Measurements from ENCODE around the gene ARMC2. TPM values are rescaled to one million over a fixed set of nuclear protein-coding genes. Genes with fewer than 3 reads are reported as not detected.

ARMC2 gene
- total RNA-seq, 3 donors from 2014 or later (not counting 1 experiment from before 2014, with no cell fraction given), result 9.4 to 13.8 (median 9.7) TPM

DNA sequence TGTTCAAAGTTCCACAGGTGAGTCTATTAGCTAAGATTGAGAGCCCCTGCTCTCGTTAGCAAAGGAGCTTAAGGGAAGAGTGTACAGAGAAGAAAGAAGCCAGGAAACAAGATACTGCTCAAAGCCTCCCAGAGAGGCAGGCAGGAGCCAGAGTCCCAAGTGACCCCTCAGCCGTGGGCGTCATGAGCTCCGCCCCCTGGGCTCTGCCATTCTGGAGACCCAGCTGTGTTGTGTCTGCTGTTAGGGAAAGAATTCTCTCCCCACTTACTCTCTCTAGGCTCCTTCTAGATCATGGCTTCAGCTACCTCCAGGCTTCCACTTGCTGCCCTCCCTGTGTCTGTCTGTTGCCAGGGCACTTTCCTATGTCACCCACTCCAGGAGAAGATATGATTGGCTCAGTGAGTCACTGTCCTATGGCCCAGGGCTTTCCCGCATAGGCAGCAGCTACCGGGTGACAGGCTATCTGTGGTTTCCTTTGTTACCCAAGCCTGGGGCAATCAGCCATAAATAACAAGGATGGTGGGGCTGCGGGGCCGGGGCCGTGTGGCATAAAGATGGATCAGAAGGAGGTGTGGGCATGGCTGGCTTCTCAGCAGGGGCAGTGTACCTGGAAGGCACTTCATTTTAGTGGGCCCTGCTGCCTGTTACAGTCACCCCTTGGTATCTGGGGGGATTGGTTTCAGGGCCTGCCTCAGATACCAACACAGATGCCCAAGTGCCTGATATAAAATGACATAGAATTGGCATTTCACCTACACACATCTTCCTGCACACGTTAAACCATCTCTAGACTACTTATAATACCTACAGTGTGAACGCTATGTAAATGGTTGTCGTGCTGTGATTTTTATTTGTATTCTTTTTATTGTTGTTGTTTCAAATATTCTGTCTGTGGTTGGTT is 118.9 kb downstream of the ARMC2 start:
- H3K4me3 ChIP-seq (ENCODE audit: low read length), result no peak overlapping the region
- 31% methylated on average over 10 of the region's 12 CpGs for WGBS (ENCODE audit: insufficient coverage)
- no peaks in the 10 kb centered on the region for H3K9me3 ChIP-seq (ENCODE audit: control insufficient read depth, insufficient read depth, low read length)
- no peaks in the 10 kb centered on the region for H3K36me3 Mint-ChIP-seq
- no peaks in the 10 kb centered on the region for H3K9me3 Mint-ChIP-seq
- intact Hi-C loops (cut with micrococcal nuclease), result loop anchor here (2.0 to 5.0 kb wide), 4 partner anchors 24 to 105 kb away; no protein-coding TSS in a partner anchor
- peak overlapping the region; percentile 59 to 88 for H3K27ac Mint-ChIP-seq
- no peaks in the 10 kb centered on the region for H3K36me3 ChIP-seq (ENCODE audit: control insufficient read depth, insufficient read depth, low read length)
- TF ChIP-seq CTCF (IDR thresholded peaks at IDR 0.05), result no peak
- H3K4me3 Mint-ChIP-seq, result peak overlapping the region; percentile 62
- peaks cover 40 to 46% of the 10 kb centered on the region in 2 donors for H3K4me1 Mint-ChIP-seq
- ATAC-seq (peak; percentile 89 to 95 (median 92)), DNase-seq (peak; percentile 52 to 53)
- H3K27me3 Mint-ChIP-seq (ENCODE audit: low read depth in 2 of 2), result no peaks in the 10 kb centered on the region
- H3K27ac ChIP-seq (ENCODE audit: low read length), result peak overlapping the region; percentile 54
- H3K4me1 ChIP-seq (ENCODE audit: control insufficient read depth, insufficient read depth, low read length), result peaks cover 47% of the 10 kb centered on the region
- H3K27me3 ChIP-seq (ENCODE audit: control insufficient read depth, insufficient read depth, low read length), result no peaks in the 10 kb centered on the region

GRCh38 chr6:108968325-108969316 is 120.4 kb downstream of the ARMC2 start:
- Mint-ChIP-seq H3K27me3 (ENCODE audit: low read depth in 2 of 2) (no peaks in the 10 kb centered on the region), H3K27ac (peak overlapping the region; percentile 59 to 88), H3K4me1 (peaks cover 40 to 48% of the 10 kb centered on the region in 2 donors), H3K4me3 (no peak overlapping the region), H3K36me3 (no peaks in the 10 kb centered on the region), H3K9me3 (no peaks in the 10 kb centered on the region)
- no peaks in the 10 kb centered on the region for H3K9me3 ChIP-seq (ENCODE audit: control insufficient read depth, insufficient read depth, low read length)
- no peak overlapping the region for H3K4me3 ChIP-seq (ENCODE audit: low read length)
- no peaks in the 10 kb centered on the region for H3K27me3 ChIP-seq (ENCODE audit: control insufficient read depth, insufficient read depth, low read length)
- no peak for ATAC-seq
- 89% methylated on average over 12 of the region's 14 CpGs for WGBS (ENCODE audit: insufficient coverage)
- peaks cover 47% of the 10 kb centered on the region for H3K4me1 ChIP-seq (ENCODE audit: control insufficient read depth, insufficient read depth, low read length)
- no peak overlapping the region for H3K27ac ChIP-seq (ENCODE audit: low read length)
- no peak for TF ChIP-seq CTCF (IDR thresholded peaks at IDR 0.05)
- H3K36me3 ChIP-seq (ENCODE audit: control insufficient read depth, insufficient read depth, low read length), result no peaks in the 10 kb centered on the region
- intact Hi-C loops (cut with micrococcal nuclease), result loop anchor here (5.0 kb wide), 2 partner anchors 39 to 104 kb away; no protein-coding TSS in a partner anchor
- DNase-seq, result no peak

GRCh38 chr6:108969776-108970175 is 121.6 kb downstream of the ARMC2 start:
- 51% methylated on average over 2 of the region's 2 CpGs for WGBS (ENCODE audit: insufficient coverage)

More at GRCh38 chr6:108969776-108970175, 121.6 kb downstream of the ARMC2 start:
- no peak for DNase-seq
- no peak for TF ChIP-seq CTCF (IDR thresholded peaks at IDR 0.05)
- H3K27me3 ChIP-seq (ENCODE audit: control insufficient read depth, insufficient read depth, low read length), result no peaks in the 10 kb centered on the region
- Mint-ChIP-seq H3K9me3 (no peaks in the 10 kb centered on the region), H3K4me3 (no peak overlapping the region), H3K27ac (peak overlapping the region; percentile 15 to 56), H3K4me1 (peaks cover 40 to 48% of the 10 kb centered on the region in 2 donors), H3K36me3 (no peaks in the 10 kb centered on the region), H3K27me3 (ENCODE audit: low read depth in 2 of 2) (no peaks in the 10 kb centered on the region)
- H3K27ac ChIP-seq (ENCODE audit: low read length), result no peak overlapping the region
- ATAC-seq, result no peak
- no peaks in the 10 kb centered on the region for H3K36me3 ChIP-seq (ENCODE audit: control insufficient read depth, insufficient read depth, low read length)
- no peaks in the 10 kb centered on the region for H3K9me3 ChIP-seq (ENCODE audit: control insufficient read depth, insufficient read depth, low read length)
- no peak overlapping the region for H3K4me3 ChIP-seq (ENCODE audit: low read length)
- peaks cover 47% of the 10 kb centered on the region for H3K4me1 ChIP-seq (ENCODE audit: control insufficient read depth, insufficient read depth, low read length)
- intact Hi-C loops (cut with micrococcal nuclease), result loop anchor here (5.0 kb wide), 2 partner anchors 38 to 103 kb away; no protein-coding TSS in a partner anchor

Measured in natural killer cell (primary cell).